HCT116 (cell line): Measurements from ENCODE around the gene FHIT.

Source experiments
- EZH2 ChIP-seq: fragments of 200-600 bp; sonication (generic); IDR thresholded peaks from 2 replicates; pipeline ENCODE4 v1.6.1; 2017; ENCODE audit warnings: antibody characterized with exemption, mixed run types
- EZH2phosphoT487 ChIP-seq: fragments of 200-600 bp; IDR thresholded peaks from 2 replicates; pipeline ENCODE4 v1.6.1; 2018; ENCODE audit warnings: antibody characterized with exemption, borderline replicate concordance
- POLR2A ChIP-seq: IDR thresholded peaks from 2 replicates; pipeline ENCODE4 v1.7.0; 2011; ENCODE audit warnings: borderline replicate concordance; ENCODE audit not compliant: insufficient read depth, insufficient read length; ENCODE audit errors: extremely low read depth
- ZFX ChIP-seq: fragments of 450-650 bp; IDR thresholded peaks from 2 replicates; pipeline ENCODE4 v1.6.1; 2017
- TF ChIP-seq, protein P1 (sequence below): IDR thresholded peaks from 2 replicates; pipeline ENCODE4 v1.6.1; 2012; ENCODE audit warnings: low read depth
- TF ChIP-seq, protein P2 (sequence below), 3 experiments: fragments of 200-600 bp in 1 of 3; sonication (generic) in 1 of 3; IDR thresholded peaks in 2 of 3; conservative IDR thresholded peaks in 1 of 3; 2 replicates each; pipeline ENCODE4 v1.5.1; 2012 to 2017; ENCODE audit warnings: low read depth in 2 of 3, low read length in 2 of 3, antibody characterized with exemption in 1 of 3, borderline replicate concordance in 1 of 3, control low read depth in 1 of 3, mild to moderate bottlenecking in 1 of 3, mixed read lengths in 1 of 3, mixed run types in 1 of 3, moderate library complexity in 1 of 3; ENCODE audit not compliant: insufficient read depth in 1 of 3

GRCh38 chr3:60140160-60140559 is 1111.1 kb downstream of the FHIT start:
- TF ChIP-seq POLR2A: no peak
- TF ChIP-seq, protein P1, sequence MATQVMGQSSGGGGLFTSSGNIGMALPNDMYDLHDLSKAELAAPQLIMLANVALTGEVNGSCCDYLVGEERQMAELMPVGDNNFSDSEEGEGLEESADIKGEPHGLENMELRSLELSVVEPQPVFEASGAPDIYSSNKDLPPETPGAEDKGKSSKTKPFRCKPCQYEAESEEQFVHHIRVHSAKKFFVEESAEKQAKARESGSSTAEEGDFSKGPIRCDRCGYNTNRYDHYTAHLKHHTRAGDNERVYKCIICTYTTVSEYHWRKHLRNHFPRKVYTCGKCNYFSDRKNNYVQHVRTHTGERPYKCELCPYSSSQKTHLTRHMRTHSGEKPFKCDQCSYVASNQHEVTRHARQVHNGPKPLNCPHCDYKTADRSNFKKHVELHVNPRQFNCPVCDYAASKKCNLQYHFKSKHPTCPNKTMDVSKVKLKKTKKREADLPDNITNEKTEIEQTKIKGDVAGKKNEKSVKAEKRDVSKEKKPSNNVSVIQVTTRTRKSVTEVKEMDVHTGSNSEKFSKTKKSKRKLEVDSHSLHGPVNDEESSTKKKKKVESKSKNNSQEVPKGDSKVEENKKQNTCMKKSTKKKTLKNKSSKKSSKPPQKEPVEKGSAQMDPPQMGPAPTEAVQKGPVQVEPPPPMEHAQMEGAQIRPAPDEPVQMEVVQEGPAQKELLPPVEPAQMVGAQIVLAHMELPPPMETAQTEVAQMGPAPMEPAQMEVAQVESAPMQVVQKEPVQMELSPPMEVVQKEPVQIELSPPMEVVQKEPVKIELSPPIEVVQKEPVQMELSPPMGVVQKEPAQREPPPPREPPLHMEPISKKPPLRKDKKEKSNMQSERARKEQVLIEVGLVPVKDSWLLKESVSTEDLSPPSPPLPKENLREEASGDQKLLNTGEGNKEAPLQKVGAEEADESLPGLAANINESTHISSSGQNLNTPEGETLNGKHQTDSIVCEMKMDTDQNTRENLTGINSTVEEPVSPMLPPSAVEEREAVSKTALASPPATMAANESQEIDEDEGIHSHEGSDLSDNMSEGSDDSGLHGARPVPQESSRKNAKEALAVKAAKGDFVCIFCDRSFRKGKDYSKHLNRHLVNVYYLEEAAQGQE: no peak
- TF ChIP-seq EZH2phosphoT487: no peak
- no peak for TF ChIP-seq ZFX
- TF ChIP-seq, protein P2, sequence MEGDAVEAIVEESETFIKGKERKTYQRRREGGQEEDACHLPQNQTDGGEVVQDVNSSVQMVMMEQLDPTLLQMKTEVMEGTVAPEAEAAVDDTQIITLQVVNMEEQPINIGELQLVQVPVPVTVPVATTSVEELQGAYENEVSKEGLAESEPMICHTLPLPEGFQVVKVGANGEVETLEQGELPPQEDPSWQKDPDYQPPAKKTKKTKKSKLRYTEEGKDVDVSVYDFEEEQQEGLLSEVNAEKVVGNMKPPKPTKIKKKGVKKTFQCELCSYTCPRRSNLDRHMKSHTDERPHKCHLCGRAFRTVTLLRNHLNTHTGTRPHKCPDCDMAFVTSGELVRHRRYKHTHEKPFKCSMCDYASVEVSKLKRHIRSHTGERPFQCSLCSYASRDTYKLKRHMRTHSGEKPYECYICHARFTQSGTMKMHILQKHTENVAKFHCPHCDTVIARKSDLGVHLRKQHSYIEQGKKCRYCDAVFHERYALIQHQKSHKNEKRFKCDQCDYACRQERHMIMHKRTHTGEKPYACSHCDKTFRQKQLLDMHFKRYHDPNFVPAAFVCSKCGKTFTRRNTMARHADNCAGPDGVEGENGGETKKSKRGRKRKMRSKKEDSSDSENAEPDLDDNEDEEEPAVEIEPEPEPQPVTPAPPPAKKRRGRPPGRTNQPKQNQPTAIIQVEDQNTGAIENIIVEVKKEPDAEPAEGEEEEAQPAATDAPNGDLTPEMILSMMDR (IDR thresholded peaks at IDR 0.05 in 2 of 3, conservative IDR thresholded peaks at IDR 0.05 in 1 of 3; ENCODE audit: borderline replicate concordance in 1 of 3, insufficient read depth in 1 of 3, low read depth in 2 of 3, low read length in 2 of 3): no peak
- no peak for TF ChIP-seq EZH2
